GM12892 (cell line): ENCODE data around the gene AP1M2.
"Not testable (repeated sequence)": the region's sequence is repeated elsewhere in the genome, so short reads cannot be mapped to it uniquely, and the experiment has no call there.

ENCODE experiments used
- DNase-seq: peaks from one replicate; pipeline ENCODE4 v3.0.0; 2011; ENCODE audit not compliant: insufficient read length
- FAIRE-seq: peaks from 2 replicates; lab custom pipeline; 2011; peaks lifted over from hg19 to GRCh38; lab: Jason Lieb, UNC
- POLR2A ChIP-seq: IDR thresholded peaks from 2 replicates; pipeline ENCODE4 v1.6.1; 2011; ENCODE audit warnings: low read depth, low read length, control low read depth
- POLR2AphosphoS5 ChIP-seq: IDR thresholded peaks from 2 replicates; pipeline ENCODE4 v1.6.1; 2011; ENCODE audit warnings: low read depth, low read length, control low read depth
- TAF1 ChIP-seq: IDR thresholded peaks from 2 replicates; pipeline ENCODE4 v1.6.1; 2011; ENCODE audit warnings: low read depth, mild to moderate bottlenecking, control low read depth, low read length, borderline replicate concordance

AP1M2 gene

GRCh38 chr19:10593148-10593547 is 6.0 kb upstream of the AP1M2 start:
- no peak for TF ChIP-seq TAF1
- TF ChIP-seq POLR2AphosphoS5: no peak
- no peak for TF ChIP-seq POLR2A
- DNase-seq: no peak
- FAIRE-seq: no peak

- TF ChIP-seq TAF1 (no peak), POLR2AphosphoS5 (no peak), POLR2A (no peak)
- no peak for DNase-seq
- no peak for FAIRE-seq
Observed at GRCh38 chr19:10587839-10588150, 683 bp upstream of the AP1M2 start.

DNA sequence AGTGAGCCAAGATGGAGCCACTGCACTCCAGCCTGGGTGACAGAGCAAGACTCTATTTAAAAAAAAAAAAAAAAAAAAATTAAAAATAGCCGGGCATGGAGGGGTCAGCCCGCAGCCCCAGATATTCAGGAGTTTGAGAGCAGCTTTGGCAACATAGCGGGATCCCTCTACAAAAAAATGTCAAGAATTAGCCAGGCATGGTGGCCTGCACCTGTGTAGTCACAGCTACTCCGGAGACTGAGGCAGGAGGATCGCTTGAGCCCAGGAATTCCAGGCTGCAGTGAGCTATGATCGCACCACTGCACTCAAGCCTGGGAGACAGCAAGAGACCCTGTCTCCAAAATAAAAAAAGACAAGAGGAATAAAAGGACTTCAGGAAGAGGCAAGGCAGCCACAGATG is 716 bp downstream of the AP1M2 start:
- FAIRE-seq: no peak
- TF ChIP-seq POLR2A (no peak), POLR2AphosphoS5 (no peak), TAF1 (no peak)
- no peak for DNase-seq

DNA sequence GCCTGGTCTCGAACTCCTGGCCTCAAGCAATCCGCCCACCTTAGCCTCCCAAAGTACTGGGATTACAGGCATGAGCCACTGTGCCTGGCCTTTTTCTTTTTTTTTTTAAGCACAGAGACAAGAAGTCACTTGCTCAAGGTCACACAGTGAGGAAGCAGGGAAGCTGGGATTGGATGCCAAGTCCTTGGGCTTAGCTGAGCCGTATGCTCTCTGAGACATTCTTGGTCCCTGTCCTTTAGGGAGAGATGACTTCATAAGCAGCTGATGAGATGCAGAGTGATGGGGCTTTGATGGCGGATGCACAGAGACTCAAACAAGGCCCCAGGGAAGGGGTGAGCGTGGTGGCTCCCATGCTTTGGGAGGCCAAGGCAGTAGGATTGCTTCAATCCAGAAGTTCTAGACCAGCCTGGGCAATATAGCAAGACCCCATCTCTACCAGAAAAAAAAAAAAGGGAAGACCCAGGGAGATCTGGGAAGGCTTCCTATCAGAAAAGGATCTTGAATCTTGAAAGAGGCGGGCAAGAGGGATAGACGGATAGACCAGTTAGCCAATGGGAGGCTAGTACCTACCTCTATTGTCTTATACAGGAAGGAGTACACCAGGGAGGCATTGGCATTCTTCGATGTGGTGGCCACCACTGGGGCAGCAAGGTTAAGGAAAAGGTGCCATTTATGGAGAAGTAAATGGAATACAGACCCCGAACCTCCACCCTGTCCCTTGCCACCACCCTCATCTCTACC is 3.9 kb downstream of the AP1M2 start:
- TF ChIP-seq POLR2A (no peak), POLR2AphosphoS5 (no peak), TAF1 (no peak)
- no peak for DNase-seq
- FAIRE-seq: no peak

DNA sequence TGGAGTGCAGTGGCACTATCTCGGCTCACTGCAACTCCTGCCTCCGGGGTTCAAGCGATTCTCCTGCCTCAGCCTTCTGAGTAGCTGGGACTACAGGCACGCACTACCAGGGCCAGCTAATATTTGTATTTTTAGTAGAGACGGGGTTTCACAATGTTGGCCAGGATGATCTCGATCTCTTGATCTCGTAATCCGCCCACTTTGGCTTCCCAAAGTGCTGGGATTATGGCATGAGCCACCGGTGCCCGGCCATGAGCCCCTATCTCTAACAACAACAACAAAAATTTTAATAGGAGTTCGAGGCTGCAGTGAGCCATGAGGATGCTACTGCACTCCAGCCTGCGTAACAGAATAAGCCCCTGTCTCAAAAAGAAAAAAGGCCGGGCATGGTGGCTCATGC is 5.0 kb downstream of the AP1M2 start:
- TF ChIP-seq POLR2A (no peak), TAF1 (no peak), POLR2AphosphoS5 (no peak)
- FAIRE-seq (no peak), DNase-seq (no peak)

DNA sequence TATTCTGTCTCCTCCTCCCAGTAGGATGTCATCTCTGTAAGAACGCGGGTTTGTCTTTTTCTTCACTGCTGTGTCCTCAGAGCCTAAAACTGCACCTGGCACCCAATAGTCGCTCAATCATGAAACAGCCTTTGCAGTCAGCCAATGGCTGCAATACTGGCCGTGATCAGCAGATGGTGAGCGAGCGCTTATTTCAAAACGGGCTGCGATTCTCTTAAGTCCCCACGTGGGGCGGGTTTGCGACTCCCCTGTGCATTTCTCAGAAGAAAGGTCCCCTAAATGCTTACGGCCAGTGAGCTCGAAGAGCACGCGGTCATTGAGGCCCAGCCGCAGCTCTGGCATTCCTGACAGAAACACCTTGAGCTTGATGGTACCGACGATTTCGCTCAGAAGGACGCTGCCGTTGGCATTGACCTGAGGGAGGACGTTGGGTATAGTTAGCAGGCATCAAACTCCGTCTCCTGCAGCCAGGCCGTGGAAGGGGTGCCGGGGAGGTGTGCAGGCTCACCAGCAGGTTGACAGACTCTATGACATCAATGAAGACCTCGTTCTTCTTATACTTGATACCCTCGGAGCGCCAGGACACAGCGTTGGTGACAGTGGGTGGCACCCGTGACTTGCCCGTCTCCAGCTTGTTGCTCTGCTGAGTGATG is 6.0 kb downstream of the AP1M2 start:
- FAIRE-seq: peak; percentile 89
- peak; percentile 71 for DNase-seq
- no peak for TF ChIP-seq POLR2A
- no peak for TF ChIP-seq TAF1
- TF ChIP-seq POLR2AphosphoS5: no peak

DNA sequence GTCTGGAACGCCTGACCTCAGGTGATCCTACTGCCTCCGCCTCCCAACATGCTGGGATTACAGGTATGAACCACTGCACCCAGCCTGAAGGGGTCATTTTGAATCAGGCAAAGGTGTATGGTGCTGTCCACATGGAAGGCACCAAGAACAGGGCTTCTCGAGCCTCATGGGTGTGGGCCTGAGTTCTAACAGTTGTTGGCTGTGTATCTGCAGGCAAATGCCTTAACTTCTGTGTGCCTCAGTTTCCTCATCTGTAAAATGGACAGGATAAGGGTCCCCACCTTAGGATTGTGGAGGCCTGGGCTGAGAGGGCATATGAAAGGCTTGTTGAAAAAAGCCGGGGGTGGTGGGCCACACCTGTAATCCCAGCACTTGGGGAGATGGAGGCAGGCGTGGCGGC is 9.2 kb downstream of the AP1M2 start:
- FAIRE-seq (no peak), DNase-seq (no peak)
- TF ChIP-seq POLR2A: no peak
- no peak for TF ChIP-seq POLR2AphosphoS5
- no peak for TF ChIP-seq TAF1

DNA sequence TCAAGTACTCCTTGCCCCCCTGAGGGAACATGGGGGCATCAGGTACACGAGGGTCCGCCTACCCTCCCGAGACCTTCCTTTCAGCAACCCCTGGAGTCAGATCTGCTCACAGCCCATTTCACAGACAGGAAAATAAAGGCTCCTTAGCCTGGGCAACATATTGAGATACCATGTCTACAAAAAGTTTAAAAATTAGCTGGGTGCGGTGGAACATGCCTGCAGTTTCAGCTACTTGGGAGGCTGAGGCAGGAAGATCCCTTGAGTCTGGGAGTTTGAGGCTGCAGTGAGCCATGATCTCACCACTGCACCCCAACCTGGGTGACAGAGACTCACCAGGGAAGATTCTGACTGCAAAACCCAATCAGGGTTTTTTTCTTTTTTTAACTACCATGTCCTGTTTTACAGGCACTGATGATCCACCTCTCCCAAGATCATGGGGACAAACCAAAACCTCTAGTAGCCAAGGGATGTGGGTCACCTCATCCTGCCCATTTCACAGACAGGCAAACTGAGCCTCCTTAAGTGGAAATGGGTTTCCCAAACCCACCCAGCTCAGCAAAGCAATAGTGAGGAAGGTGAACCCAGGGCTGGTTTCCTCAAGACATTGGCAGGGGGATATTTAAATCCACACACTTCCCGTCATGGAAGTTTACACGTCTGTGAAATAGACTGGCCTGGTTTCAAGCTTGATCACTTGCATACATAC is 11.9 kb downstream of the AP1M2 start:
- no peak for DNase-seq
- no peak for TF ChIP-seq POLR2A
- TF ChIP-seq POLR2AphosphoS5: no peak
- no peak for TF ChIP-seq TAF1
- FAIRE-seq: no peak

- TF ChIP-seq POLR2A (no peak), POLR2AphosphoS5 (no peak), TAF1 (no peak)
- DNase-seq: no peak
- no peak for FAIRE-seq
Observed at GRCh38 chr19:10574462-10574861, 12.7 kb downstream of the AP1M2 start.

GRCh38 chr19:10573793-10574192 is 13.3 kb downstream of the AP1M2 start:
- not testable (repeated sequence) for FAIRE-seq, DNase-seq

DNA sequence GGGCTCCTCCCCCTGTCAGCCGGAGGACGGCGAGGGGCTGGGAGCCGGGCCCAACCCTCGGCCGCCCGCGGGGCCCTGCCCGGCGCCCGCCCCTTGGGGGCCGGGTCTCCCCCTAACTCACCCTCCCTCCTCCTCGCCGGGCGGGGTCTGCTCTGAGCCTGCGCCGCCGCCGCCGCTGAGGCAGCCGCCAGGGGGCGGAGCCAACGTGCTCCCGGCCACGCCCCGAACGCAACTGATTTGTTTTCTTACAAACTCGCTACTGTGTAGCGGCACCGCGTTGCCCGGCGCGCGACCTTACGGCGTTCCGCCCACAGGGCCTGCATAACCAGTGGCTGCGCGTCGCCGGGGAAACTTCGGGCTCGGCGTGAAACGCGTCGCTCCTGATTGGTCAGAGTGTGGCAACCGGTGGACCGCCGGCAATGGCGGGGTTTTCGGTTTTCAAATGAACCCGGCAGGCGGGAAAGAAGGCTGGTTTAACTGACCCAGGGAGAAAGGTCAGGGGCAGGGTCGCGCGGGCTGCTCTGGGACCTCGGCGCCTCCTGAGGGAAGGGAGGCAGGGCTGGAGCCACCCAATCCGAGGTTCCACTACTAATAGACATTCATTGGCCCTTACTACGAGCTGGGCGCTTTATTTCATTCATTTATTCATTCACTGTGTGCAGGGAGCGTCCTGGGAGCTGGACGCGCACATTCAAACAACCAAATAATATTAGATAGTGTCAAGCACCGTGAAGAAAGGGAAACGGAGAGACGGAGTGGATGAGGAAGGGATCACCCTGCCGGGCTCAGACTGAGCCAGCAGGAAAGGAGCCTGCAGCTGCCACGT is 18.1 kb downstream of the AP1M2 start, which contains the start of gene CDKN2D:
TSS of gene CDKN2D (minus strand) at position 154 of the 826 bp plus-strand sequence. CDS start 326 bp downstream, outside the sequence.
- peak; percentile 91 for DNase-seq
- TF ChIP-seq TAF1: no peak
- peak; percentile 50; the same call in 1 of the 2 replicates for TF ChIP-seq POLR2A
- no peak for TF ChIP-seq POLR2AphosphoS5
- FAIRE-seq: peak; percentile 99
